ENCODE data around the gene SLC38A8. TPM values are rescaled to one million over a fixed set of nuclear protein-coding genes. Genes with fewer than 3 reads are reported as not detected.

The SLC38A8 gene
- total RNA-seq, 1 experiment from 2014 or later = 0.35 TPM

DNA sequence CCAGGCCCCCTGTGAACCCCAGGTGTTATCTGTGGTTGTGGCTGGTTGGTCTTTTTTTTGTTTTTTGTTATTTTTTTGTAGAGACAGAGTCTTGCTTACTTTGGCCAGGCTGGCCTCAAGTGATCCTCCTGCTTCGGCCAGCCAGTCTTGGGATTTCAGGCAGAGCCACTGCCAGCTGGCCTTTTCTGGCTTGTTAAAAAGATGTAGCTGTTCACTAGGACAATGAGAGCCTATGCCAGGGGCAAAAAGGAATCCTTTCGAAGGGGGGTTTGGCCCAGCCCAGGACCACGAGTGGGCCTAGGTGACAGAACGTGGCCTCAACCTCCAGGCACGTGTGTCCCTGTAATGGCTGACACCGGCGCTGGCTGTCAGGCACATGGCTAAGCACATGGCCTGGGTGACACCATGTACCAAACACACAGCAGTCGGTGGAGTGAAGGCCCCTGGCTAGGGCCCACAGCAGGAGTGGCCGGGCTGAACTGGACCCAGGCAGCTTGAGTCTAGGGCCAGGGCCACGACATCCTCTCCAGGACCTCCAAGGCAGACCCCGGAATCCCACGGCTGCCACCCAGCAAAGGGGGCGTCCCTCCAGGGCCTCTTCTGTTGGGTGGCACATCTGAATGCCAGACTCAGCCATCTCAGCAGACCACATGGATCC is 6.9 kb upstream of the SLC38A8 start:
- Histone ChIP-seq H3K4ac (ENCODE audit: low read depth, low read length) (no peak overlapping the region), H3K23ac (ENCODE audit: insufficient read length, low read depth, low read length) (no peak overlapping the region), H3K4me1 (ENCODE audit: insufficient read depth, low read length) (no peaks in the 10 kb centered on the region), H4K20me1 (ENCODE audit: control insufficient read depth, insufficient read depth, insufficient read length) (no peaks in the 10 kb centered on the region), H3K56ac (ENCODE audit: insufficient read length, low read depth, low read length) (no peak overlapping the region), H3K4me2 (ENCODE audit: insufficient read depth, insufficient read length, low read length) (no peak overlapping the region), H3K14ac (ENCODE audit: insufficient read depth, low read length) (no peak overlapping the region), H2BK20ac (ENCODE audit: low read depth, low read length, poor library complexity, severe bottlenecking) (no peak overlapping the region), H3K79me1 (ENCODE audit: insufficient read depth, low read depth, low read length, poor library complexity, severe bottlenecking) (no peaks in the 10 kb centered on the region), H3K27me3 (ENCODE audit: insufficient read depth, low read length) (no peaks in the 10 kb centered on the region), H3K79me2 (ENCODE audit: insufficient read depth, low read length) (no peaks in the 10 kb centered on the region), H3K9ac (ENCODE audit: extremely low read depth, insufficient read length, low read length) (no peak overlapping the region), H4K5ac (ENCODE audit: insufficient read length, low read depth, low read length) (no peak overlapping the region), H2BK15ac (ENCODE audit: low read depth, low read length) (no peak overlapping the region), H2BK12ac (ENCODE audit: insufficient read length, low read depth, low read length) (no peak overlapping the region), H3K23me2 (ENCODE audit: insufficient read length, low read depth, low read length, poor library complexity, severe bottlenecking) (no peaks in the 10 kb centered on the region), H4K8ac (replicated peaks; ENCODE audit: insufficient read length, low read depth, low read length) (no peak overlapping the region), H3K9me3 (ENCODE audit: control insufficient read depth, low read depth, low read length) (no peaks in the 10 kb centered on the region), H3K27ac (ENCODE audit: insufficient read length, low read depth, low read length) (no peak overlapping the region), H2BK5ac (ENCODE audit: insufficient read length, low read length) (no peak overlapping the region), H2AFZ (ENCODE audit: low read length) (no peak overlapping the region), H3T11ph (ENCODE audit: low read length) (no peak overlapping the region), H2AK5ac (ENCODE audit: insufficient read length, low read length) (no peak overlapping the region), H4K91ac (ENCODE audit: insufficient read length, low read depth, low read length) (no peak overlapping the region), H2BK120ac (ENCODE audit: low read depth, low read length, poor library complexity, severe bottlenecking) (no peak overlapping the region), H3K18ac (ENCODE audit: insufficient read length, low read depth, low read length) (no peak overlapping the region)
- no peak overlapping the region for H3K4me3 Mint-ChIP-seq
- WGBS (ENCODE audit: extremely low coverage, insufficient read length, low lambda C conversion rate) = no CpG with 5 or more reads among the region's 13 CpGs
- peaks cover 8 to 27% (median 22%) of the 10 kb centered on the region in 3 experiments; a peak in 5 of 7 replicates for H3K36me3 Mint-ChIP-seq (ENCODE audit: insufficient read depth in 1 of 3, low read depth in 3 of 3)
- H3K9me3 Mint-ChIP-seq = no peaks in the 10 kb centered on the region
- DNase-seq = no peak
- no peak overlapping the region for H3K27ac Mint-ChIP-seq
- no peaks in the 10 kb centered on the region; the same call in 1 of the 2 replicates for H3K27me3 Mint-ChIP-seq (ENCODE audit: low read depth)
- H3K4me1 Mint-ChIP-seq = peaks cover 2 to 11% of the 10 kb centered on the region in 2 experiments
- TF ChIP-seq, protein P1, sequence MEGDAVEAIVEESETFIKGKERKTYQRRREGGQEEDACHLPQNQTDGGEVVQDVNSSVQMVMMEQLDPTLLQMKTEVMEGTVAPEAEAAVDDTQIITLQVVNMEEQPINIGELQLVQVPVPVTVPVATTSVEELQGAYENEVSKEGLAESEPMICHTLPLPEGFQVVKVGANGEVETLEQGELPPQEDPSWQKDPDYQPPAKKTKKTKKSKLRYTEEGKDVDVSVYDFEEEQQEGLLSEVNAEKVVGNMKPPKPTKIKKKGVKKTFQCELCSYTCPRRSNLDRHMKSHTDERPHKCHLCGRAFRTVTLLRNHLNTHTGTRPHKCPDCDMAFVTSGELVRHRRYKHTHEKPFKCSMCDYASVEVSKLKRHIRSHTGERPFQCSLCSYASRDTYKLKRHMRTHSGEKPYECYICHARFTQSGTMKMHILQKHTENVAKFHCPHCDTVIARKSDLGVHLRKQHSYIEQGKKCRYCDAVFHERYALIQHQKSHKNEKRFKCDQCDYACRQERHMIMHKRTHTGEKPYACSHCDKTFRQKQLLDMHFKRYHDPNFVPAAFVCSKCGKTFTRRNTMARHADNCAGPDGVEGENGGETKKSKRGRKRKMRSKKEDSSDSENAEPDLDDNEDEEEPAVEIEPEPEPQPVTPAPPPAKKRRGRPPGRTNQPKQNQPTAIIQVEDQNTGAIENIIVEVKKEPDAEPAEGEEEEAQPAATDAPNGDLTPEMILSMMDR (conservative IDR thresholded peaks at IDR 0.05) = no peak
